ENCODE results near the gene ATG9A. TPM values are rescaled to one million over a fixed set of nuclear protein-coding genes. Genes with fewer than 3 reads are reported as not detected.
A peak's percentile ranks its signal among the peaks of the same experiment; 100 is the strongest.
"Not testable (repeated sequence)": the region's sequence is repeated elsewhere in the genome, so short reads cannot be mapped to it uniquely, and the experiment has no call there.

ATG9A gene, protein sequence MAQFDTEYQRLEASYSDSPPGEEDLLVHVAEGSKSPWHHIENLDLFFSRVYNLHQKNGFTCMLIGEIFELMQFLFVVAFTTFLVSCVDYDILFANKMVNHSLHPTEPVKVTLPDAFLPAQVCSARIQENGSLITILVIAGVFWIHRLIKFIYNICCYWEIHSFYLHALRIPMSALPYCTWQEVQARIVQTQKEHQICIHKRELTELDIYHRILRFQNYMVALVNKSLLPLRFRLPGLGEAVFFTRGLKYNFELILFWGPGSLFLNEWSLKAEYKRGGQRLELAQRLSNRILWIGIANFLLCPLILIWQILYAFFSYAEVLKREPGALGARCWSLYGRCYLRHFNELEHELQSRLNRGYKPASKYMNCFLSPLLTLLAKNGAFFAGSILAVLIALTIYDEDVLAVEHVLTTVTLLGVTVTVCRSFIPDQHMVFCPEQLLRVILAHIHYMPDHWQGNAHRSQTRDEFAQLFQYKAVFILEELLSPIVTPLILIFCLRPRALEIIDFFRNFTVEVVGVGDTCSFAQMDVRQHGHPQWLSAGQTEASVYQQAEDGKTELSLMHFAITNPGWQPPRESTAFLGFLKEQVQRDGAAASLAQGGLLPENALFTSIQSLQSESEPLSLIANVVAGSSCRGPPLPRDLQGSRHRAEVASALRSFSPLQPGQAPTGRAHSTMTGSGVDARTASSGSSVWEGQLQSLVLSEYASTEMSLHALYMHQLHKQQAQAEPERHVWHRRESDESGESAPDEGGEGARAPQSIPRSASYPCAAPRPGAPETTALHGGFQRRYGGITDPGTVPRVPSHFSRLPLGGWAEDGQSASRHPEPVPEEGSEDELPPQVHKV
- polyA plus RNA-seq (2013, experiment 1 of 2; ENCODE audit: insufficient read length) = 42.1 TPM
- 39.1 TPM for polyA plus RNA-seq (2013, experiment 2 of 2; ENCODE audit: insufficient read length)

GRCh38 chr2:219229305-219230058 is at the start of gene ATG9A, which contains the start of gene ANKZF1:
TSS of gene ATG9A (minus strand) at chr2:219229636. CDS start at chr2:219228024, 1,612 bp downstream.
TSS of gene ANKZF1 (plus strand) at chr2:219229806. CDS start at chr2:219230258, 452 bp downstream.
- peak; percentile 99 for DNase-seq

DNA sequence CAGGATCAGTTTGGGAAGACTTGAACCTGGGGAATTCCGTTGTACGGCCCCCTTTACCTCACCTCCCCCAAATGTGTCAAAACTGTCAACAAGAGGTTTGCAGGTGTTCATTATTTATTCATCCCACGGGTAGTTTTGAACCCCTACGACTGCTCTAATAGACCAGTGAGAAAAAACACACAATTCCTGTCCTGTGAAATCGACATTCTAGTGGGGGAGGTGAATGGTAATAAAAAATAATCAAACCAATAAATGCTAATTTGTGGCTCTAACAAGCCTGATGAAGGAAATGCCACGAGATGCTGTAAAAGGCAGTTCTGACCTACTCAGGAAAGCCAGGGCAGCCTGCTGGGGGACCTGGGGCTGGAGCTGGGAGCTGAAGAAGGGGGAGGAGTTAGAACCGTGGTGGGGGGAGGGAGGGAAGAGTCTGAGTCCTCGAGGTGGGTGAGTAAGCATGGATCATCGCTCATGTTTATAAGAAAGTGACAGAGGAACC is 49.3 kb upstream of the ATG9A start:
- no peak for DNase-seq

GRCh38 chr2:219277703-219278654 is 48.5 kb upstream of the ATG9A start:
- peak; percentile 83 for DNase-seq

GRCh38 chr2:219274361-219274921 is 45.0 kb upstream of the ATG9A start:
- DNase-seq = peak; percentile 83

GRCh38 chr2:219273937-219274336 is 44.5 kb upstream of the ATG9A start:
- DNase-seq = no peak

DNA sequence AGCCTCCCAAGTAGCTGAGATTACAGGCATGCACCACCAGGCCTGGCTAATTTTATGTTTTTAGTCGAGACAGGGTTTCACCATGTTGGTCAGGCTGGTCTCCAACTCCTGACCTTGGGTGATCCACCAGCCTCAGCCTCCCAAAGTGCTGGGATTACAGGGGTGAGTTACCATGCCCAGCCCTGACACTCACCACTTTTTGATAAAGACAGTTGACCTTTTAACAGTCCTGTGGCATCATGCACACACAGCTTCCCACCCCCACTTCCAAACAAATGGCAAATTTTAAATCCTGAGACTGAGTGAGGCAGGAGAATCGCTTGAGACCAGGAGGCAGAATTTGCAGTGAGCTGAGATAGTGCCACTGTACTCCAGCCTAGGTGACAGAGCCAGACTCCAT is 43.6 kb upstream of the ATG9A start:
- DNase-seq = no peak

DNA sequence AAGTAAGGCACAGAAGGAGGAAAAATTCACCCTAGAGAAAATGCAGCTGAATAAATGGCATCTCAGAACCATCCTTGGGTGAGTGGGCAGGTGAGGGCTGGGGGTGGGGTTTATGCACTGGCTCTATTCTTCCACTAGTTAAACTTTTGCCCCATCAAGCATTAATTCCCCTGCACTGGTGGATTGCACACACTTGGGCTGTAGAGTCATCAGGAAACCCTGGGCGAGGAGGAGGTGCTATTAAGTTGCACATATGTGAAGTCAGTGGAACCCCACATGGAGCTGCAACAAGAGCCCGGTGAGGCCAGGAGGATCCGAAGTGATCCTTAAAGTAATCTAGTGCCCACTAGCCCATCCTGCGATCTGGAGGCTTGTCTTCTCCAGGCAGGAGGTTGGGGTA is 42.9 kb upstream of the ATG9A start:
- DNase-seq = no peak

- DNase-seq = no peak
Observed at GRCh38 chr2:219271021-219271420, 41.6 kb upstream of the ATG9A start.

DNA sequence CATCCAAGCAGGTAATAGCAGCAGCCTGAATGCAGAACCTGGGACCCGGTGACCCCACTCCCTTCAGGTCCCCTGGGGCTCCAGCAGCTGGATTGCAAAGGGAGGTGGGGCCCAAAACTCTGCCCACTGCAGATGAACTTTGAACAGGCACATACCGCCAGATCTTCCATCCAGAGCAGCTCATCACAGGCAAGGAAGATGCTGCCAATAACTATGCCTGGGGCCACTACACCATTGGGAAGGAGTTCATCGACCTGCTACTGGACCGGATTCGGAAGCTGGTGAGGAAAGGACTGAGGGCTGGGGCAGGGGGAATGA is 40.6 kb upstream of the ATG9A start:
- no peak for DNase-seq

DNA sequence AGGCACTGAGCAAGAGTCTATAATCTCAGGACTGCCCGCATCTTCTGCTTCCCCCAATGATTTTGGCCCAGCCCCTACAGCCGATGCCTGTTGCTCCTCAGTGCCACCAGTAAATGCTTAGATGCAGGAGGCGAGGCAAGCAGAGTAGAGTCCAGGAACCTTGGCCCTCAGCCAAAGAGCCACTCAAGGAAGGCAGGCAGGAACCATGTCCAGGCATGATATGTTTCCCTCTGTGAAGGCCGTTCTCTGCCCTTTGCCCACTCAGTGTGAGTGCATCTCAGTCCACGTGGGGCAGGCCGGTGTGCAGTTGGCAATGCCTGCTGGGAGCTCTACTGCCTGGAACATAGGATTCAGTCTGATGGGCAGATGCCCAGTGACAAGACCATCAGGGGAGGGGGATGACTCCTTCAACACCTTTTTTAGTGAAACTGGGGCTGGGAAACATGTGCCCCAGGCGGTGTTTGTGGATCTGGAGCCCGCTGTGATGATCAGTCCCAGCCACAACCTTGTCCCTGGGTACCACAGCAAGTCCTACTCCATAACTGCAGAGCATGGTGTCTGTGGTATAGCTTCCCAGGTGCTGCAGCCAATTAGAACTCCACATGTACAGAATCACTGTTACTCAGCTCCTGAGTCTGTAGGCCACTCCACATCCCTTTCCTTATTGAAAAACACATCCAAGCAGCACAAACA is 40.1 kb upstream of the ATG9A start:
- no peak for DNase-seq

DNA sequence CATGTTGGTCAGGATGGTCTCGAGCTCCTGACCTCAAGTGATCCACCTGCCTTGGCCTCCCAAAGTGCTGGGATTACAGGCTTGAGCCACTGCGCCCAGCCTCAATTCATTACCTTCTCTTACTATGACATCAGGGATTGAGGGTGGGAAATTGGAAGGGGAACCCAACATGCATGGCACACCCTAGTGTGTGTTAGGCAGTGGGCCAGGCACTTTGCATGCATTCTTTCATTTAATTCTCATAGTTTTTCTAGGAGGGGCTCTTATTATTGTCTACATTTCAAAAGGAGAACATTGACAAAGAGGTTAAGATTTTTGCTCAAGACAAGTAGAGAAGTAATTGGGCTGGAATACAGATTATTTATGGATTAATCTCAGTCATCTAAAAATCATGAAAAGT is 38.9 kb upstream of the ATG9A start:
- no peak for DNase-seq

- no peak for DNase-seq
Observed at GRCh38 chr2:219266886-219267285, 37.5 kb upstream of the ATG9A start.

GRCh38 chr2:219266232-219266631 is 36.8 kb upstream of the ATG9A start:
- no peak for DNase-seq

- no peak for DNase-seq
Observed at GRCh38 chr2:219261024-219261855, 31.8 kb upstream of the ATG9A start.

- not testable (repeated sequence) for DNase-seq
Observed at GRCh38 chr2:219258942-219259341, 29.5 kb upstream of the ATG9A start.

DNA sequence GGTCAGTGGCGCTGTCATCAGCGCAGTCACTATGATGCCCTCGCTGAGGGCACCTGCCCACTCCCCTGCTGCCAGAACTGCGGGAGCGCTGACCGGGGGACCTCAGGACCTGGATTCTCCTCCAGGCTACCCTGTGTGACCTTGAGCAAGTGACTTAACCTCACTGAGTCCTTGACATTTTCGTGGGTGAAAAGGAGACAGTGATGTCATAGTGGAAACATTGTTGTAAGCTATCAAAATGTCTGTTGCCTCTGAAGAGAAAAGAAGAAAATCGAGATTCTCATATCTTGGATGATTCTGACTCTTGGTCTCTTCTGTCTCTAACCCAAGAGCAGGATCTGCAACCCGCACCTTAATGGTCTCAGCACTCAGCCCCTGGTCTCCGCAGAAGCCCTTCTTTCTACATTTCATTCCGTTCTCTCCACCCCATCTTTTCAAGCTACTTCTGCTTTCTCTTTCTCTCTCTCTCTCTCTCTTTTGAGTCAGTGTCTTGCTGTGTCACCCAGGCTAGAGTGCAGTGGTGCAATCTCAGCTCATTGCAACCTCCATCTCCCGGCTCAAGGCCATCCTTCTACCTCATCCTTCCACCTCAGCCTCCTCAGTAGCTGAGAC is 25.3 kb upstream of the ATG9A start:
- no peak for DNase-seq

DNA sequence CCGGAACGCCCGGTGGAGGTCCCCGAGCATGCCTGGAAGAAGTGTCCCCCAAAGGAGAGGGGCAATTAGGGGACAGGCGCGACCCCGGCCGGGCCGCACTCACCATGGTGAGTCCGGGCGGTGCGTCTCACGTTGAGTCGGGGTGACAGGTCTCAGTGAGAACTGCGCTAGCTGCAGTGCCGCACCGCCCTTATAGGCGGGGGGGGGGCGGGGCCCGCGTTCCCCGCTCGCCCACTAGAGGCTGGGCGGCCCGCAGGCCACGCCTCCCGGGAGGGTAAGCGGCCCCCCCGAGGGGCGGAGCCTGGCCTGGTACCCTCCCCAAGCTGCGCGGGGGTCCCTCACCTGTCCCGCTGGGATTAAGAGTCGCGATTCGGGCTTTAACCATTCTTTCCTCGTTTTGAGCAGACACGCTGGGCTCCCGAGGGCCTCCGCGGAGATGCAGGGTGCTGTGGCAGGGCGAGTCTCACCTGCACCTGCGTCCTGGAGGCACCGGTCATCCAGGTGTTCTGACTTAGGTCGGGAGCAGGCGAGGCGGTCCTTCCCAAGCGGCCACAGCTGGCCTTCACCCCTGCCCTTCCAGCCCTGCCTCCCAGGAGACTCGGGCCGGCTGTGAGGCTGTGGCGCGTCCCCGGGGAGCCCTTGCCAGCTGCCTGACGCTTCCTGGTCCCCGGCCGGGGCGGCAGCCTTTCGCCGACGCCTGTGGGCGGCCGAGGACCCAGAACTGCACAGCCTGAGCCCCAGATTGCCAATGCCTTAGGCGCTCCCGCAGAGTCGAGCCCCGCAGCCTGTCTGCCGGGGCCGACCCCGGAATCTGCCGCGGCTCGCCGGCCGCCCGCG is 24.5 kb upstream of the ATG9A start, which contains the start of gene TUBA4A:
Gene TUBA4A, minus strand, starts transcription at position 166 of the 837 bp plus-strand sequence. Its CDS starts 60 bp downstream, at position 106.
- DNase-seq = peak; percentile 37
